GM18519 (cell line): ENCODE data around the gene AGBL5.

Experiments used
- ATAC-seq: cut with Tn5 transposase; IDR thresholded peaks from one replicate; pipeline ENCODE4 v1.9.1; 2021; ENCODE audit warnings: mild to moderate bottlenecking, moderate library complexity; ENCODE audit not compliant: unreplicated experiment, low FRiP score

Gene AGBL5

GRCh38 chr2:27076323-27076722, 24.9 kb downstream of the AGBL5 start:
- ATAC-seq, result no peak

GRCh38 chr2:27077231-27077630, 25.8 kb downstream of the AGBL5 start:
- no peak for ATAC-seq

GRCh38 chr2:27078267-27079194, 27.1 kb downstream of the AGBL5 start, which contains the start of gene EMILIN1:
Gene EMILIN1 (plus strand): TSS chr2:27078615. CDS start chr2:27079066, 451 bp downstream.
- ATAC-seq, result no peak

- ATAC-seq, result no peak
Measured at GRCh38 chr2:27079233-27080139, 28.0 kb downstream of the AGBL5 start.

GRCh38 chr2:27080140-27080469, 28.6 kb downstream of the AGBL5 start:
- no peak for ATAC-seq

- no peak for ATAC-seq
Measured at GRCh38 chr2:27080603-27080936, 29.1 kb downstream of the AGBL5 start.

GRCh38 chr2:27081984-27082772, 30.7 kb downstream of the AGBL5 start:
- ATAC-seq, result no peak

GRCh38 chr2:27082773-27083409, 31.4 kb downstream of the AGBL5 start:
- ATAC-seq, result no peak

GRCh38 chr2:27083410-27084296, 32.2 kb downstream of the AGBL5 start:
- ATAC-seq, result no peak

GRCh38 chr2:27084297-27085061, 33.0 kb downstream of the AGBL5 start:
- no peak for ATAC-seq

GRCh38 chr2:27085062-27085672, 33.7 kb downstream of the AGBL5 start:
- no peak for ATAC-seq

GRCh38 chr2:27085673-27086089, 34.2 kb downstream of the AGBL5 start:
- ATAC-seq, result peak; percentile 1

GRCh38 chr2:27086090-27086723, 34.7 kb downstream of the AGBL5 start:
- ATAC-seq, result peak; percentile 62

- no peak for ATAC-seq
Measured at GRCh38 chr2:27086724-27087593, 35.5 kb downstream of the AGBL5 start, which contains the start of gene KHK. Gene KHK (plus strand): TSS chr2:27086772. CDS start chr2:27087260, 488 bp downstream.

GRCh38 chr2:27087823-27088410, 36.4 kb downstream of the AGBL5 start:
- ATAC-seq, result no peak

GRCh38 chr2:27088634-27089033, 37.2 kb downstream of the AGBL5 start:
- no peak for ATAC-seq
